ENCODE data around the gene GTPBP3. TPM values are rescaled to one million over a fixed set of nuclear protein-coding genes. Genes with fewer than 3 reads are reported as not detected.
A peak's percentile ranks its signal among the peaks of the same experiment; 100 is the strongest.

Gene GTPBP3
- total and polyA plus RNA-seq, 2 of the 8 experiments (the other 6 are each of a cell fraction or from before 2014, with no cell fraction given): 30.4 to 56.0 TPM

DNA sequence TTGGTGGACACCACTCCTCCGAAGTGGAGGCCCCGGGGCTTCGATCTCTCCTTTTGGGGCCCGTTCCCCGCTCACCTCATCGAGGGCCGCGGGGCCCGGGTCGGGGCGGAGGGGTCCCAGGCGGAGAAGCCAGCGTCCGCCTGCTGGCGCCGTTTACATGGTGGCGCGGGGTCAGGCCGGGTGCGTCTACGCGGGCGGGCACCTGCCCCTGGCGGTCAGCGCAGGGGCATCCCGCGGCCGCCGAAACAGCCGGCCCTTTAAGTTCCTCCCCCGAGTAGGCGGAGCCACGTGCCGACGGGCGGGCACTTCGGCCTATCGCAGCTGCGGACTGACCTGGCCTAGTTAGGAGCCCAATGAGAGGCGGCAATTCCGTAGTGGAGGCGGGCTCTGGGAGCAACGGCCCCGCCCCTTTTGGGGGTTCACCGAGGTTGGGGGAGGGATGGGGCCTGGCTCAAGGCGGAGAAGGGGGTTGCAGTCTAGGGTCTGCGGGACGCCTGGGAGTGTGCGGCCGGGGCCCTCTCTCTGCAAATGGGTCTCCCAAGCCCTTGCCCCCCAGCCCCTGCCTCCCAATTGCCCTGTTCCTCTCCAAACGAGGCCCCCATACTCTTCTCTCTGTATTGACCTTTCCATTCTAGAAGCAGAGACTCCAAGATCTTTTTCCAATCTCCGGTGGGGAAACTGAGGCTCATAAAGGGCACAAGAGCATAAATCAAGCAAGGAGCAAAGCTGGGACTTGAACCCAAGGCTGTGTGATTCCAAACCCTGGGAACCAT, 34.0 kb upstream of the GTPBP3 start, which contains the start of gene ABHD8 (continued):
- TF ChIP-seq NANOG (IDR thresholded peaks at IDR 0.05; ENCODE audit: insufficient read depth, low read depth, low read length, poor library complexity, severe bottlenecking): no peak
- TF ChIP-seq, protein P1, sequence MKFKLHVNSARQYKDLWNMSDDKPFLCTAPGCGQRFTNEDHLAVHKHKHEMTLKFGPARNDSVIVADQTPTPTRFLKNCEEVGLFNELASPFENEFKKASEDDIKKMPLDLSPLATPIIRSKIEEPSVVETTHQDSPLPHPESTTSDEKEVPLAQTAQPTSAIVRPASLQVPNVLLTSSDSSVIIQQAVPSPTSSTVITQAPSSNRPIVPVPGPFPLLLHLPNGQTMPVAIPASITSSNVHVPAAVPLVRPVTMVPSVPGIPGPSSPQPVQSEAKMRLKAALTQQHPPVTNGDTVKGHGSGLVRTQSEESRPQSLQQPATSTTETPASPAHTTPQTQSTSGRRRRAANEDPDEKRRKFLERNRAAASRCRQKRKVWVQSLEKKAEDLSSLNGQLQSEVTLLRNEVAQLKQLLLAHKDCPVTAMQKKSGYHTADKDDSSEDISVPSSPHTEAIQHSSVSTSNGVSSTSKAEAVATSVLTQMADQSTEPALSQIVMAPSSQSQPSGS (IDR thresholded peaks at IDR 0.05; ENCODE audit: low read length): no peak
- no peak for TF ChIP-seq ASH2L (IDR thresholded peaks at IDR 0.05; ENCODE audit: low read length)
- no peak for TF ChIP-seq EP300 (IDR thresholded peaks at IDR 0.05; ENCODE audit: borderline replicate concordance in 1 of 2, low read depth in 2 of 2, low read length in 2 of 2)
- peak; percentile 76 for TF ChIP-seq CREB1 (IDR thresholded peaks at IDR 0.05)
- peak; percentile 46; the same call in 1 of the 2 replicates for TF ChIP-seq TBP (IDR thresholded peaks at IDR 0.05; ENCODE audit: low read depth, low read length)
- no peak for TF ChIP-seq SAP30 (IDR thresholded peaks at IDR 0.05; ENCODE audit: insufficient read depth, insufficient replicate concordance, low read length)
- TF ChIP-seq SIX5 (IDR thresholded peaks at IDR 0.05; ENCODE audit: low read depth, low read length): no peak
- no peak for TF ChIP-seq ZNF274 (IDR thresholded peaks at IDR 0.05; ENCODE audit: borderline replicate concordance, extremely low read depth, low read length)
- TF ChIP-seq POU5F1 (IDR thresholded peaks at IDR 0.05; ENCODE audit: low read depth, low read length): no peak
- TF ChIP-seq SP4 (IDR thresholded peaks at IDR 0.05; ENCODE audit: low read length): peak; percentile 94
- no peak for TF ChIP-seq SUZ12 (IDR thresholded peaks at IDR 0.05; ENCODE audit: low read length)
- TF ChIP-seq NRF1 (IDR thresholded peaks at IDR 0.05; ENCODE audit: low read depth, low read length): no peak
- TF ChIP-seq GTF2F1 (IDR thresholded peaks at IDR 0.05; ENCODE audit: borderline replicate concordance, low read depth, low read length): no peak
- TF ChIP-seq, protein P2, sequence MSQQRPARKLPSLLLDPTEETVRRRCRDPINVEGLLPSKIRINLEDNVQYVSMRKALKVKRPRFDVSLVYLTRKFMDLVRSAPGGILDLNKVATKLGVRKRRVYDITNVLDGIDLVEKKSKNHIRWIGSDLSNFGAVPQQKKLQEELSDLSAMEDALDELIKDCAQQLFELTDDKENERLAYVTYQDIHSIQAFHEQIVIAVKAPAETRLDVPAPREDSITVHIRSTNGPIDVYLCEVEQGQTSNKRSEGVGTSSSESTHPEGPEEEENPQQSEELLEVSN (IDR thresholded peaks at IDR 0.05): no peak
- no peak for TF ChIP-seq HDAC6 (IDR thresholded peaks at IDR 0.05; ENCODE audit: low read depth, low read length)
- peak; percentile 26; the same call in 1 of the 2 replicates for TF ChIP-seq EGR1 (IDR thresholded peaks at IDR 0.05; ENCODE audit: borderline replicate concordance, low read depth, low read length)
- no peak for TF ChIP-seq BRCA1 (IDR thresholded peaks at IDR 0.05; ENCODE audit: low read depth, low read length)
- TF ChIP-seq GABPA (IDR thresholded peaks at IDR 0.05; ENCODE audit: borderline replicate concordance, insufficient read depth, low read length): no peak
- TF ChIP-seq TCF12 (IDR thresholded peaks at IDR 0.05; ENCODE audit: low read depth, low read length): no peak
- no peak for TF ChIP-seq HDAC2 (IDR thresholded peaks at IDR 0.05; ENCODE audit: borderline replicate concordance in 1 of 2, low read depth in 2 of 2, low read length in 2 of 2)
- no peak for TF ChIP-seq RXRA (IDR thresholded peaks at IDR 0.05; ENCODE audit: insufficient read depth, low read depth, low read length)
